GM12864 (cell line): ENCODE data around the gene CLTC.

Experiments used
- DNase-seq: peaks from one replicate; pipeline ENCODE4 v3.0.0-alpha.2; 2011; ENCODE audit warnings: low read depth
- H3K4me3 ChIP-seq: 2 replicates; pipeline ENCODE4 v1.5.1; 2011; ENCODE audit warnings: mild to moderate bottlenecking, low read depth, low read length, control low read depth
- CTCF ChIP-seq: IDR thresholded peaks from 2 replicates; pipeline ENCODE4 v1.5.1; 2011; ENCODE audit warnings: low read depth, mild to moderate bottlenecking, moderate library complexity, low read length, control low read depth, inconsistent platforms; ENCODE audit errors: missing control alignments

The CLTC gene

GRCh38 chr17:59733697-59734096 is 114.0 kb downstream of the CLTC start:
- TF ChIP-seq CTCF, result no peak
- no peak overlapping the region for H3K4me3 ChIP-seq
- DNase-seq, result no peak

- H3K4me3 ChIP-seq, result no peak overlapping the region
- no peak for TF ChIP-seq CTCF
- DNase-seq, result no peak
Observed at GRCh38 chr17:59734226-59734625, 114.5 kb downstream of the CLTC start.

GRCh38 chr17:59737324-59737723 is 117.6 kb downstream of the CLTC start:
- no peak for DNase-seq

GRCh38 chr17:59743842-59744241 is 124.1 kb downstream of the CLTC start:
- DNase-seq, result no peak
- no peak for TF ChIP-seq CTCF
- no peak overlapping the region for H3K4me3 ChIP-seq

More at GRCh38 chr17:59737324-59737723, 117.6 kb downstream of the CLTC start:
- no peak overlapping the region for H3K4me3 ChIP-seq
- no peak for TF ChIP-seq CTCF

GRCh38 chr17:59745040-59745439 is 125.3 kb downstream of the CLTC start:
- H3K4me3 ChIP-seq, result no peak overlapping the region
- no peak for DNase-seq
- TF ChIP-seq CTCF, result no peak
